HepG2 (cell line): Measurements from ENCODE around the gene LRRC74B. TPM values are rescaled to one million over a fixed set of nuclear protein-coding genes. Genes with fewer than 3 reads are reported as not detected.

Source experiments
- ATAC-seq: fragments of 200-7000 bp; cut with Tn5 transposase; 3 replicates; pipeline ENCODE4 v1.9.1; 2020; ENCODE audit warnings: mild to moderate bottlenecking, moderate library complexity
- BruUV-seq: library from RNA; stranded (reverse); fragments of 400-500 nt; replicated peaks from 2 replicates; lab custom pipeline; 2021; lab: Mats Ljungman, UMichigan
- CTCF ChIA-PET: fragments of 300-600 bp; formaldehyde crosslinking; extraction: SDS; loops from one replicate; lab custom pipeline; 2021; ENCODE audit warnings: low total read pairs, inconsistent platforms, low intra/inter-chr PET ratio; lab: Yijun Ruan, JAX
- POLR2A ChIA-PET: fragments of 350-600 bp; sonication (Branson Sonifier 250); formaldehyde crosslinking; loops from one replicate; lab custom pipeline; 2020; ENCODE audit warnings: antibody characterized with exemption, inconsistent platforms; lab: Yijun Ruan, JAX
- DNase-seq: peaks from one replicate; pipeline ENCODE4 v3.0.0-alpha.2; 2015; ENCODE audit warnings: low spot score
- FAIRE-seq: peaks from 3 replicates; lab custom pipeline; 2011; peaks lifted over from hg19 to GRCh38; lab: Jason Lieb, UNC
- H2AFZ ChIP-seq: one replicate; pipeline ENCODE4 v1.6.1; 2011; ENCODE audit warnings: low read length, inconsistent platforms
- H3K27ac ChIP-seq: fragments of 300-600 bp; 3 replicates; pipeline ENCODE4 v1.8.0; 2011; ENCODE audit warnings: mixed run types, mild to moderate bottlenecking, mixed read lengths, low read length, inconsistent platforms; ENCODE audit not compliant: insufficient read depth; ENCODE audit errors: extremely low read length
- H3K27me3 ChIP-seq, 2 experiments: fragments of 200-600 bp in 1 of 2; 2 replicates in 1 of 2; 3 replicates in 1 of 2; pipeline versions ENCODE4 v1.6.0 to v1.8.0; 2011; ENCODE audit warnings: low read length in 2 of 2, mild to moderate bottlenecking in 2 of 2, moderate library complexity in 2 of 2, inconsistent platforms in 1 of 2; ENCODE audit not compliant: insufficient read depth in 2 of 2, control insufficient read depth in 1 of 2
- H3K36me3 ChIP-seq, 2 experiments: fragments of 200-600 bp in 1 of 2; replicated peaks in 1 of 2; 2 replicates in 1 of 2; 3 replicates in 1 of 2; pipeline versions ENCODE4 v1.5.1 to v1.8.0; 2011; ENCODE audit warnings: low read length in 2 of 2, inconsistent platforms in 1 of 2; ENCODE audit not compliant: insufficient read depth in 2 of 2, control insufficient read depth in 1 of 2
- H3K4me1 ChIP-seq: 2 replicates; pipeline ENCODE4 v1.5.1; 2012; ENCODE audit warnings: low read length, inconsistent platforms; ENCODE audit not compliant: insufficient read depth
- H3K4me2 ChIP-seq: 2 replicates; pipeline ENCODE4 v1.6.0; 2011; ENCODE audit warnings: low read depth, low read length, inconsistent platforms
- H3K4me3 ChIP-seq, 3 experiments: fragments of 200-600 bp in 1 of 3; sonication (generic), shearing (Covaris generic) in 1 of 3; replicated peaks in 1 of 3; 2 replicates each; pipeline ENCODE4 v1.5.1; 2011 to 2016; ENCODE audit warnings: low read length in 3 of 3, inconsistent platforms in 2 of 3, low read depth in 2 of 3, mild to moderate bottlenecking in 2 of 3, control low read depth in 1 of 3, mixed read lengths in 1 of 3; ENCODE audit not compliant: insufficient read depth in 1 of 3
- H3K79me2 ChIP-seq: one replicate; pipeline ENCODE4 v1.6.1; 2011; ENCODE audit warnings: low read length, inconsistent platforms; ENCODE audit not compliant: insufficient read depth
- H3K9ac ChIP-seq: 2 replicates; pipeline ENCODE4 v1.6.0; 2011; ENCODE audit warnings: mild to moderate bottlenecking, low read depth, low read length, inconsistent platforms; ENCODE audit not compliant: insufficient read depth
- H3K9me3 ChIP-seq: 2 replicates; pipeline ENCODE4 v1.5.1; 2012; ENCODE audit warnings: mild to moderate bottlenecking, low read length
- H4K20me1 ChIP-seq: 2 replicates; pipeline ENCODE4 v1.6.0; 2011; ENCODE audit warnings: inconsistent platforms, mild to moderate bottlenecking, low read length, moderate library complexity; ENCODE audit not compliant: insufficient read depth
- AHDC1 ChIP-seq: sonication (generic); formaldehyde crosslinking; IDR thresholded peaks from 2 replicates; pipeline ENCODE4 v1.5.1; 2020; ENCODE audit warnings: mild to moderate bottlenecking, missing genetic modification reagents, borderline replicate concordance
- ARID5B ChIP-seq: IDR thresholded peaks from 2 replicates; pipeline ENCODE4 v1.4.0; 2020; ENCODE audit warnings: mild to moderate bottlenecking, missing genetic modification reagents
- CAMTA2 ChIP-seq: sonication (generic); formaldehyde crosslinking; IDR thresholded peaks from 2 replicates; pipeline ENCODE4 v1.4.0; 2020; ENCODE audit warnings: mild to moderate bottlenecking, missing genetic modification reagents, borderline replicate concordance
- KDM1A ChIP-seq: IDR thresholded peaks from 2 replicates; pipeline ENCODE4 v1.6.1; 2016; ENCODE audit warnings: missing compliant biosample characterization
- MBNL3 ChIP-seq: fragments of 250-450 bp; sonication (Bioruptor Pico); conservative IDR thresholded peaks from 2 replicates; pipeline ENCODE4 v1.8.0; 2022; ENCODE audit warnings: mild to moderate bottlenecking, inconsistent platforms
- STAT5B ChIP-seq: sonication (generic); formaldehyde crosslinking; IDR thresholded peaks from 2 replicates; pipeline ENCODE4 v1.4.0; 2020; ENCODE audit warnings: missing genetic modification reagents
- ZFP41 ChIP-seq: sonication (generic); formaldehyde crosslinking; IDR thresholded peaks from 2 replicates; pipeline ENCODE4 v1.4.0; 2020; ENCODE audit warnings: mild to moderate bottlenecking, missing genetic modification reagents, borderline replicate concordance
- ZNF382 ChIP-seq: sonication (generic); formaldehyde crosslinking; IDR thresholded peaks from 2 replicates; pipeline ENCODE4 v1.5.0; 2020; ENCODE audit warnings: missing genetic modification reagents, mild to moderate bottlenecking, borderline replicate concordance
- ZNF546 ChIP-seq: sonication (generic); formaldehyde crosslinking; conservative IDR thresholded peaks from 2 replicates; pipeline ENCODE4 v1.8.1; 2023; ENCODE audit warnings: mild to moderate bottlenecking, missing genetic modification reagents
- ZNF713 ChIP-seq: sonication (generic); formaldehyde crosslinking; IDR thresholded peaks from 2 replicates; pipeline ENCODE4 v1.4.0; 2020; ENCODE audit warnings: mild to moderate bottlenecking, missing genetic modification reagents
- ZNF749 ChIP-seq: sonication (generic); formaldehyde crosslinking; IDR thresholded peaks from 2 replicates; pipeline ENCODE4 v1.8.0; 2022; ENCODE audit warnings: mild to moderate bottlenecking, missing genetic modification reagents, moderate library complexity, borderline replicate concordance
- WGBS: methylation state at CpG from one replicate; pipeline ENCODE4 v1.1.6; 2017; ENCODE audit warnings: low lambda C conversion rate; 5-methylcytosine and 5-hydroxymethylcytosine counted together
- in situ Hi-C: cut with HindIII; loops from 2 replicates; pipeline ENCODE4 v1.10.0; 2017; ENCODE audit warnings: low pct_unique_long_range_greater_than_20kb; ENCODE audit not compliant: extremely low pct_ligation_motif_present
- intact Hi-C: fragments of 100-400 bp; cut with micrococcal nuclease; formaldehyde crosslinking; loops from one replicate; pipeline ENCODE4 v1.10.0; 2022; ENCODE audit not compliant: unreplicated experiment
- polyA plus RNA-seq, 8 experiments: library from polyadenylated mRNA; depleted of rRNA in 3 of 8; stranded (reverse) in 7 of 8; unstranded in 1 of 8; fragments of >200 nt; fragmentation: Illumina TruSeq in 4 of 8; extraction: Trizol in 4 of 8; gene quantifications; 2 replicates each; pipeline versions ENCODE4 v1.2.1 to v1.2.3, GENCODE V29; 2011 to 2016; ENCODE audit warnings: low read depth in 4 of 8, missing spikeins in 1 of 8, mixed read lengths in 1 of 8; ENCODE audit not compliant: insufficient read depth in 1 of 8
- total RNA-seq, 5 experiments: library from RNA; depleted of rRNA; stranded (reverse); fragments of >200 nt; fragmentation: Illumina TruSeq; extraction: Trizol; gene quantifications; 2 replicates each; pipeline ENCODE4 v1.2.3, GENCODE V29; 2016; ENCODE audit warnings: low read depth in 1 of 5
- TF ChIP-seq, protein P1 (sequence below): sonication (generic); formaldehyde crosslinking; IDR thresholded peaks from 2 replicates; pipeline ENCODE4 v1.4.0; 2020; ENCODE audit warnings: mild to moderate bottlenecking, missing genetic modification reagents

LRRC74B gene
- total and polyA plus RNA-seq, 2 of the 13 experiments (the other 11 are each of a cell fraction or from before 2014, with no cell fraction given), result not detected

DNA sequence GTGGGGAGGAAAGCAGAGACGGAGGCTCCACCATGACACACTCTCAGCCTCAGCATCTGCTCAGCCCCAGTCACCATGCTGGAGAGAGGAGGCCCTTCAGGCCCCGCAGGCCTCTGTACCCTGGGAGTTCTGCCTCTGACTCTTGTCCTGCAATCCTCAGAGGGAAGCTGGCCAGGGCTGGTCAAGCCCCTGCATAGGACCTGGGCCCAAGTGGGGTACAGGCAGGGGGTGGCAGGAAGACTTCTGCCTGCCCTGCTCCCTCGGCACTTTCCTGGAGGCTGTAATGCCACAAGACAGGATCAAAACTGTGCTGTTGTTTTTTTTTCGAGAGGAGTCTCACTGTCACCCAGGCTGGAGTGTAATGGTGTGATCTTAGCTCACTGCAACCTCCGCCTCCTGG lies 33.7 kb downstream of the LRRC74B start (continued):
- TF ChIP-seq, protein P1, sequence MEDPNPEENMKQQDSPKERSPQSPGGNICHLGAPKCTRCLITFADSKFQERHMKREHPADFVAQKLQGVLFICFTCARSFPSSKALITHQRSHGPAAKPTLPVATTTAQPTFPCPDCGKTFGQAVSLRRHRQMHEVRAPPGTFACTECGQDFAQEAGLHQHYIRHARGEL, result no peak
- TF ChIP-seq CAMTA2 (CRISPR knock-in tag) (no peak), ZNF546 (CRISPR knock-in tag) (no peak), ZNF713 (CRISPR knock-in tag) (no peak)

DNA sequence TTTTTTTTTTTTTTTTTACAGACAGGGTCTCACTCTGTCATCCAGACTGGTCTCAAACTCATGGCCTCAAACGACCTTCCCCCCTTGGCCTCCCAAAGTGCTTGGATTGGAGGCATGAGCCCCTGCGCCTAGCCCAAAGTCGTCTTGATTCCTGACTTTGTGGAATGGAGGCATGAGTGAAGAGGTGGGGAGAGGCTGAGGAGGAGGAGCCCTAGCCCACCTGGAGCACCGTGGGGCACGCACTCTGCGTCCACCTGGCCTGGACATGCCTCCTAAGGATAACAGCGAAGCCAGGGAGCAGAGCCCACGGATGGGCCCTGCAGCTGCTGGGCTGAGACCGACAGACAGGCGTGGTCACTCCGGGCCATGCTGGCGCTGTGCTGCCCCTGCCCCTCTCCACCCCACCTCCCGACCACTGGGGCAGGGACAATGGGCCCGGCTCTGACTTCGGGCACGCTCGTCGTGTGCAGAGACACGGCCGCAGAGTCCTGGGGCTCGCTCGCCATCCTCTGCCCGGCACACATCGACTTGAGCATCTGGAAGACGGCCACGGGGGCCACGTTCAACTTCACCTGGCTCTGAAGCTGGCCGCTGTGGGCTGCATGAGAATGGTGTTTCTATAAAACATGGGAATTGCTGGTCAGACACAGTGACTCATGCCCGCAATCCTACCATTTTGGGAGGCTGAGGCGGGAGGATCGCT lies 34.8 kb downstream of the LRRC74B start:
- 55% methylated on average over 8 of the region's 31 CpGs for WGBS
- ChIA-PET CTCF (no interaction called here), POLR2A (no interaction called here)
- no peak overlapping the region for H3K9ac ChIP-seq
- no peak for FAIRE-seq
- H3K36me3 ChIP-seq, result no peaks in the 10 kb centered on the region
- no peaks in the 10 kb centered on the region for H3K4me1 ChIP-seq
- intact Hi-C loops (no loop called here), in situ Hi-C loops (no loop called here)
- no peak overlapping the region for H2AFZ ChIP-seq
- no TSS peak for BruUV-seq
- no peak for ATAC-seq
- H3K4me2 ChIP-seq, result no peak overlapping the region
- H4K20me1 ChIP-seq, result no peaks in the 10 kb centered on the region
- H3K27me3 ChIP-seq, result peaks cover 6 to 29% of the 10 kb centered on the region in 2 experiments; a peak in 4 of 5 replicates
- no peaks in the 10 kb centered on the region for H3K79me2 ChIP-seq
- no peak overlapping the region for H3K27ac ChIP-seq
- H3K9me3 ChIP-seq, result no peaks in the 10 kb centered on the region
- DNase-seq, result no peak
- no peak overlapping the region for H3K4me3 ChIP-seq
- TF ChIP-seq MBNL3 (CRISPR knock-in tag) (no peak), ZNF382 (CRISPR knock-in tag) (no peak), KDM1A (CRISPR knock-in tag) (no peak), ARID5B (CRISPR knock-in tag) (no peak), STAT5B (CRISPR knock-in tag) (no peak), ZNF749 (no peak), ZFP41 (no peak), AHDC1 (CRISPR knock-in tag) (no peak)
